GM19324 (cell line): ENCODE measurements around the gene C16orf95.

Source experiments
- ATAC-seq: cut with Tn5 transposase; IDR thresholded peaks from one replicate; pipeline ENCODE4 v1.9.1; 2021; ENCODE audit warnings: mild to moderate bottlenecking, moderate library complexity; ENCODE audit not compliant: unreplicated experiment, low FRiP score

C16orf95 gene

GRCh38 chr16:87333581-87334331 is 16.6 kb upstream of the C16orf95 start:
- no peak for ATAC-seq

- ATAC-seq: no peak
Measured at GRCh38 chr16:87333101-87333500, 15.9 kb upstream of the C16orf95 start.

- ATAC-seq: no peak
Measured at GRCh38 chr16:87332150-87332549, 15.0 kb upstream of the C16orf95 start.

- ATAC-seq: no peak
Measured at GRCh38 chr16:87331241-87331801, 14.1 kb upstream of the C16orf95 start.

- no peak for ATAC-seq
Measured at GRCh38 chr16:87330646-87331045, 13.5 kb upstream of the C16orf95 start.

GRCh38 chr16:87330257-87330624 is 13.0 kb upstream of the C16orf95 start:
- no peak for ATAC-seq

- ATAC-seq: no peak
Measured at GRCh38 chr16:87329436-87330256, 12.5 kb upstream of the C16orf95 start.

GRCh38 chr16:87328846-87329245 is 11.7 kb upstream of the C16orf95 start:
- no peak for ATAC-seq

- ATAC-seq: no peak
Measured at GRCh38 chr16:87327798-87328495, 10.8 kb upstream of the C16orf95 start.

GRCh38 chr16:87326151-87326571 is 9.0 kb upstream of the C16orf95 start:
- ATAC-seq: no peak

GRCh38 chr16:87325423-87325858 is 8.2 kb upstream of the C16orf95 start:
- ATAC-seq: no peak

- no peak for ATAC-seq
Measured at GRCh38 chr16:87324411-87325275, 7.5 kb upstream of the C16orf95 start.

GRCh38 chr16:87323727-87324410 is 6.7 kb upstream of the C16orf95 start:
- ATAC-seq: no peak

- no peak for ATAC-seq
Measured at GRCh38 chr16:87322833-87323726, 5.9 kb upstream of the C16orf95 start.

GRCh38 chr16:87322360-87322759 is 5.2 kb upstream of the C16orf95 start:
- no peak for ATAC-seq

- ATAC-seq: no peak
Measured at GRCh38 chr16:87321336-87322107, 4.3 kb upstream of the C16orf95 start.

GRCh38 chr16:87320510-87321227 is 3.5 kb upstream of the C16orf95 start:
- ATAC-seq: no peak
